Prostate gland (tissue), 2 donors: Measurements from ENCODE around the gene EPHA1. TPM values are rescaled to one million over a fixed set of nuclear protein-coding genes. Genes with fewer than 3 reads are reported as not detected.

ENCODE experiments used
- DNase-seq: peaks from one replicate; pipeline ENCODE4 v3.0.0-alpha.2; 2019; ENCODE audit warnings: low spot score
- H3K27ac ChIP-seq, 2 donors: fragments of 200-600 bp; sonication (generic); 2 replicates each; pipeline ENCODE4 v1.5.1; 2017 to 2019
- H3K27me3 ChIP-seq: fragments of 200-600 bp; sonication (generic); replicated peaks from 2 replicates; pipeline ENCODE4 v1.5.1; 2019; ENCODE audit not compliant: insufficient read depth
- H3K36me3 ChIP-seq, 2 donors: fragments of 200-600 bp; sonication (generic); 1 replicate in 1 of 2; 2 replicates in 1 of 2; pipeline versions ENCODE4 v1.5.1 to v1.8.1; 2017 to 2019
- H3K4me1 ChIP-seq: fragments of 200-600 bp; sonication (generic); replicated peaks from 2 replicates; pipeline ENCODE4 v1.5.1; 2019
- H3K4me3 ChIP-seq, 2 donors: fragments of 200-600 bp; sonication (generic); 2 replicates each; pipeline ENCODE4 v1.5.1; 2017 to 2019
- H3K9me3 ChIP-seq: fragments of 200-600 bp; sonication (generic); 2 replicates; pipeline ENCODE4 v1.5.1; 2017
- POLR2A ChIP-seq: fragments of 450-650 bp; IDR thresholded peaks from one replicate; pipeline ENCODE4 v1.6.1; 2016; ENCODE audit warnings: antibody characterized with exemption, mild to moderate bottlenecking
- POLR2AphosphoS5 ChIP-seq: sonication (generic); formaldehyde crosslinking; IDR thresholded peaks from one replicate; pipeline ENCODE4 v1.6.1; 2017; ENCODE audit warnings: antibody characterized with exemption
- WGBS: methylation state at CpG from one replicate; pipeline ENCODE4 v1.1.5; 2018; 5-methylcytosine and 5-hydroxymethylcytosine counted together
- intact Hi-C: fragments of 100-400 bp; cut with DNase I; formaldehyde crosslinking; loops from one replicate; pipeline ENCODE4 v1.14.2; 2022
- total RNA-seq, 2 donors: library from RNA; depleted of rRNA; stranded (reverse); fragments of >200 nt; gene quantifications; one replicate each; pipeline ENCODE4 v1.1.0, GENCODE V29; 2016
- TF ChIP-seq, protein P1 (sequence below), 4 experiments: fragments of 200-600 bp in 2 of 4; fragments of 450-650 bp in 2 of 4; sonication (generic) in 2 of 4; IDR thresholded peaks; 1 replicate in 3 of 4; 2 replicates in 1 of 4; pipeline ENCODE4 v1.5.1; 2016 to 2019; ENCODE audit warnings: antibody characterized with exemption in 4 of 4, mild to moderate bottlenecking in 2 of 4, moderate library complexity in 2 of 4

The EPHA1 gene
- total RNA-seq, 2 donors from 2014 or later = 10.5 to 15.7 TPM

GRCh38 chr7:143389316-143390103, 19.1 kb downstream of the EPHA1 start:
- TF ChIP-seq POLR2A (no peak), POLR2AphosphoS5 (no peak)
- TF ChIP-seq, protein P1, sequence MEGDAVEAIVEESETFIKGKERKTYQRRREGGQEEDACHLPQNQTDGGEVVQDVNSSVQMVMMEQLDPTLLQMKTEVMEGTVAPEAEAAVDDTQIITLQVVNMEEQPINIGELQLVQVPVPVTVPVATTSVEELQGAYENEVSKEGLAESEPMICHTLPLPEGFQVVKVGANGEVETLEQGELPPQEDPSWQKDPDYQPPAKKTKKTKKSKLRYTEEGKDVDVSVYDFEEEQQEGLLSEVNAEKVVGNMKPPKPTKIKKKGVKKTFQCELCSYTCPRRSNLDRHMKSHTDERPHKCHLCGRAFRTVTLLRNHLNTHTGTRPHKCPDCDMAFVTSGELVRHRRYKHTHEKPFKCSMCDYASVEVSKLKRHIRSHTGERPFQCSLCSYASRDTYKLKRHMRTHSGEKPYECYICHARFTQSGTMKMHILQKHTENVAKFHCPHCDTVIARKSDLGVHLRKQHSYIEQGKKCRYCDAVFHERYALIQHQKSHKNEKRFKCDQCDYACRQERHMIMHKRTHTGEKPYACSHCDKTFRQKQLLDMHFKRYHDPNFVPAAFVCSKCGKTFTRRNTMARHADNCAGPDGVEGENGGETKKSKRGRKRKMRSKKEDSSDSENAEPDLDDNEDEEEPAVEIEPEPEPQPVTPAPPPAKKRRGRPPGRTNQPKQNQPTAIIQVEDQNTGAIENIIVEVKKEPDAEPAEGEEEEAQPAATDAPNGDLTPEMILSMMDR (IDR thresholded peaks at IDR 0.05) = no peak
- Histone ChIP-seq H3K9me3 (no peaks in the 10 kb centered on the region), H3K27me3 (no peaks in the 10 kb centered on the region), H3K4me3 (no peak overlapping the region), H3K27ac (no peak overlapping the region), H3K4me1 (no peaks in the 10 kb centered on the region), H3K36me3 (peaks cover 0 to 12% of the 10 kb centered on the region in 2 donors)
- DNase-seq = no peak
- intact Hi-C loops = loop anchor here (10.0 kb wide), 1 partner anchor 535 kb away; the partner anchor contains the start of gene EPHB6
- 80% methylated on average over 15 of the region's 15 CpGs for WGBS

- Histone ChIP-seq H3K27ac (no peak overlapping the region), H3K27me3 (no peaks in the 10 kb centered on the region), H3K9me3 (no peaks in the 10 kb centered on the region), H3K36me3 (peaks cover 0 to 12% of the 10 kb centered on the region in 2 donors), H3K4me1 (no peaks in the 10 kb centered on the region), H3K4me3 (no peak overlapping the region)
- DNase-seq = no peak
- TF ChIP-seq POLR2AphosphoS5 (no peak), POLR2A (no peak)
- TF ChIP-seq, protein P1 (IDR thresholded peaks at IDR 0.05) = no peak
- intact Hi-C loops = no loop called here
- 85% methylated on average over 27 of the region's 28 CpGs for WGBS
Observed at GRCh38 chr7:143388491-143389101, 20.1 kb downstream of the EPHA1 start.

GRCh38 chr7:143388051-143388450, 20.6 kb downstream of the EPHA1 start:
- intact Hi-C loops = no loop called here
- TF ChIP-seq POLR2AphosphoS5 (no peak), POLR2A (no peak)
- TF ChIP-seq, protein P1 (IDR thresholded peaks at IDR 0.05) = no peak
- H3K4me1 ChIP-seq = no peaks in the 10 kb centered on the region

DNA sequence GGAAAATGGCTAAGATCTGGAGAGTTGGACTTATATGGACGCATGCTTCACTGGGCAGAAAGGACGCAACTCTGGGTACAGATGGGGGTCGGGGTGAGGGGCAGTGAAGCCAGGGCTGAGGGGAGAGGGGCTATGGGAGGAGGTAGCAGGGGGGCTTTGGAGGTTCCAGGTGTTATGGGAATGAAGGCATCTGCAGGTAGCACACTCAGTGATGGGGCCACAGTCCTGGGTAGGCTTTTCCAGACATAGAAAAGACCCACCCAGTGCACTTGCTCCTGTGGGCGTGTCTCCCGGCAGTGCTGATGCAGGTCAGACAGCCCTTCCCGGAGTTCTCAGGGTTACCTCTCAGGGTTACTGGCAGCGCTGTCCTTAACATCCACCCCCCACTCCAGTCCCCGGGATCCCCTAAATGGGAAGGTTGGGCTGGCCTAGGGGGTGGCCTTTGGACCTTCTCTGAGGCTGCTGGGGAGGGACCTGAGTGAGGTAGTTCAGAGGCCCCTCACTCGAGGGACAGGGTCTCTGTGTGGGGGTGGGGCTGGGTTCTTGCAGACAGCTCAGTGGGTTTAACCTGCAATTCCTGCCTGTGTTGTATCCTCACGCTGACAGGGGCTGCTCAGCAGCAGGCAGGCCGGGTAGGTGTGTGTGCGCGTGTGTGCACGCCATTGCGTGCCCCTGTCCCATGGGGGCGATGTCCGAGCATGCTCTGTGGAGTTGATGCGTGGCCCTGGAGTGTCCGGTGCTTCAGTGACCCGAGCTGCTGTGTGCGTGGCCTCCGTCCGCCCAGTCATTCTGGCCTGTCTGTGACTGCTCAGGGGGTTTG, 21.3 kb downstream of the EPHA1 start:
- Histone ChIP-seq H3K4me3 (no peak overlapping the region), H3K27ac (no peak overlapping the region)
- intact Hi-C loops = no loop called here

More at GRCh38 chr7:143388051-143388450, 20.6 kb downstream of the EPHA1 start:
- H3K27me3 ChIP-seq = no peaks in the 10 kb centered on the region
- DNase-seq = no peak
- WGBS = 77% methylated on average over 10 of the region's 10 CpGs
- no peak overlapping the region for H3K4me3 ChIP-seq
- peaks cover 0 to 12% of the 10 kb centered on the region in 2 donors for H3K36me3 ChIP-seq
- H3K27ac ChIP-seq = no peak overlapping the region
- no peaks in the 10 kb centered on the region for H3K9me3 ChIP-seq

More for the DNA sequence above, 21.3 kb downstream of the EPHA1 start:
- WGBS = 82% methylated on average over 22 of the region's 23 CpGs
- Histone ChIP-seq H3K9me3 (no peaks in the 10 kb centered on the region), H3K36me3 (peaks cover 0 to 12% of the 10 kb centered on the region in 2 donors), H3K27me3 (no peaks in the 10 kb centered on the region), H3K4me1 (no peaks in the 10 kb centered on the region)
- TF ChIP-seq POLR2A (no peak), POLR2AphosphoS5 (no peak)
- TF ChIP-seq, protein P1 (IDR thresholded peaks at IDR 0.05) = no peak
- no peak for DNase-seq
